ENCODE measurements around the gene PRR5. TPM values are rescaled to one million over a fixed set of nuclear protein-coding genes. Genes with fewer than 3 reads are reported as not detected.

PRR5 gene
- total and polyA plus RNA-seq, 7 experiments from 2014 or later: 19.6 to 49.1 (median 30.7) TPM

GRCh38 chr22:44667276-44667675 lies 34.7 kb upstream of the PRR5 start:
- peak overlapping the region; percentile 80 to 97 (median 89) for H3K27ac Mint-ChIP-seq
- POLR2A ChIA-PET: no interaction called here
- ATAC-seq: no peak

GRCh38 chr22:44667829-44668189 lies 34.2 kb upstream of the PRR5 start:
- Histone ChIP-seq H3K4me3 (ENCODE audit: low read length) (peak overlapping the region; percentile 73), H3K9me3 (ENCODE audit: control insufficient read depth in 2 of 3, low read length in 3 of 3) (peaks cover 0 to 4% (median 0%) of the 10 kb centered on the region in 3 experiments), H3K27ac (ENCODE audit: low read depth, low read length) (peak overlapping the region; percentile 89), H3K27me3 (ENCODE audit: control insufficient read depth in 2 of 2, insufficient read depth in 2 of 2, low read length in 2 of 2) (no peaks in the 10 kb centered on the region), H3K36me3 (ENCODE audit: control insufficient read depth in 2 of 3, insufficient read depth in 3 of 3, low read length in 3 of 3) (no peaks in the 10 kb centered on the region), H3K4me1 (ENCODE audit: control insufficient read depth in 2 of 2, insufficient read depth in 2 of 2, low read length in 2 of 2) (peaks cover 49 to 59% of the 10 kb centered on the region in 2 donors)
- H3K27me3 Mint-ChIP-seq: peaks cover 0 to 19% (median 0%) of the 10 kb centered on the region in 5 donors
- DNase-seq (peak in 7 of 9 donors; percentile 69 to 80 (median 77)), ATAC-seq (peak; percentile 78)
- H3K4me3 Mint-ChIP-seq: peak overlapping the region; percentile 71 to 93 (median 85)
- peaks cover 37 to 74% (median 62%) of the 10 kb centered on the region in 7 donors for H3K4me1 Mint-ChIP-seq
- H3K27ac Mint-ChIP-seq: peak overlapping the region; percentile 80 to 97 (median 89)
- H3K9me3 Mint-ChIP-seq: no peaks in the 10 kb centered on the region
- ChIA-PET POLR2A (no interaction called here), CTCF (no interaction called here)
- peaks cover 0 to 4% (median 0%) of the 10 kb centered on the region in 5 donors for H3K36me3 Mint-ChIP-seq
- intact Hi-C loops (cut with micrococcal nuclease): loop anchor here (1.0 to 10.0 kb wide), 8 partner anchors 17 to 853 kb away; partner anchors contain the start of genes EFCAB6 (in 1 of the 2), PARVG (in 1 of the 2), PRR5 (in 1 of the 2) and RTL6 (in 1 of the 2)

More at GRCh38 chr22:44667276-44667675, 34.7 kb upstream of the PRR5 start:
- peak overlapping the region; percentile 89 for H3K27ac ChIP-seq (ENCODE audit: low read depth, low read length)
- Mint-ChIP-seq H3K4me1 (peaks cover 37 to 74% (median 62%) of the 10 kb centered on the region in 7 donors), H3K27me3 (peaks cover 0 to 19% (median 0%) of the 10 kb centered on the region in 5 donors), H3K4me3 (peak overlapping the region; percentile 71 to 93 (median 85)), H3K36me3 (peaks cover 0 to 4% (median 0%) of the 10 kb centered on the region in 5 donors), H3K9me3 (no peaks in the 10 kb centered on the region)
- peaks cover 0 to 4% (median 0%) of the 10 kb centered on the region in 3 experiments for H3K9me3 ChIP-seq (ENCODE audit: control insufficient read depth in 2 of 3, low read length in 3 of 3)
- H3K36me3 ChIP-seq (ENCODE audit: control insufficient read depth in 2 of 3, insufficient read depth in 3 of 3, low read length in 3 of 3): no peaks in the 10 kb centered on the region
- H3K4me3 ChIP-seq (ENCODE audit: low read length): peak overlapping the region; percentile 73
- CTCF ChIA-PET: no interaction called here
- no peaks in the 10 kb centered on the region for H3K27me3 ChIP-seq (ENCODE audit: control insufficient read depth in 2 of 2, insufficient read depth in 2 of 2, low read length in 2 of 2)
- intact Hi-C loops (cut with micrococcal nuclease): loop anchor here (10.0 kb wide), 3 partner anchors 172 to 852 kb away; partner anchors contain the start of genes EFCAB6 (in 1 of the 2), PARVG (in 1 of the 2) and RTL6 (in 1 of the 2)
- no peak for DNase-seq
- H3K4me1 ChIP-seq (ENCODE audit: control insufficient read depth in 2 of 2, insufficient read depth in 2 of 2, low read length in 2 of 2): peaks cover 49 to 58% of the 10 kb centered on the region in 2 donors

- peak overlapping the region; percentile 80 to 97 (median 89) for H3K27ac Mint-ChIP-seq
- peak overlapping the region; percentile 89 for H3K27ac ChIP-seq (ENCODE audit: low read depth, low read length)
- H3K9me3 ChIP-seq (ENCODE audit: control insufficient read depth in 2 of 3, low read length in 3 of 3): peaks cover 0 to 2% (median 0%) of the 10 kb centered on the region in 3 experiments
- no peaks in the 10 kb centered on the region for H3K27me3 ChIP-seq (ENCODE audit: control insufficient read depth in 2 of 2, insufficient read depth in 2 of 2, low read length in 2 of 2)
- ChIA-PET POLR2A (interaction anchor here (0.5 to 1.7 kb wide), 4 partner anchors 12 to 487 kb away, joined by 3 to 7 read pairs (median 3); partner anchors contain the start of gene PARVG), CTCF (no interaction called here)
- no peaks in the 10 kb centered on the region for H3K9me3 Mint-ChIP-seq
- peak overlapping the region; percentile 73 for H3K4me3 ChIP-seq (ENCODE audit: low read length)
- ATAC-seq (peak; percentile 69), DNase-seq (peak; percentile 39 to 71 (median 58))
- peaks cover 49 to 59% of the 10 kb centered on the region in 2 donors for H3K4me1 ChIP-seq (ENCODE audit: control insufficient read depth in 2 of 2, insufficient read depth in 2 of 2, low read length in 2 of 2)
- H3K27me3 Mint-ChIP-seq: peaks cover 0 to 19% (median 0%) of the 10 kb centered on the region in 5 donors
- H3K4me3 Mint-ChIP-seq: peak overlapping the region; percentile 71 to 93 (median 85)
- intact Hi-C loops (cut with micrococcal nuclease): loop anchor here (1.0 to 10.0 kb wide), 8 partner anchors 17 to 854 kb away; partner anchors contain the start of genes EFCAB6 (in 1 of the 2), PARVG (in 1 of the 2), PRR5 (in 1 of the 2) and RTL6 (in 1 of the 2)
- H3K36me3 ChIP-seq (ENCODE audit: control insufficient read depth in 2 of 3, insufficient read depth in 3 of 3, low read length in 3 of 3): no peaks in the 10 kb centered on the region
- H3K36me3 Mint-ChIP-seq: peaks cover 0 to 4% (median 0%) of the 10 kb centered on the region in 5 donors
- H3K4me1 Mint-ChIP-seq: peaks cover 36 to 73% (median 60%) of the 10 kb centered on the region in 7 donors
Measured at GRCh38 chr22:44668190-44668885, 33.7 kb upstream of the PRR5 start.

GRCh38 chr22:44668886-44669521 lies 33.0 kb upstream of the PRR5 start:
- H3K4me1 ChIP-seq (ENCODE audit: control insufficient read depth in 2 of 2, insufficient read depth in 2 of 2, low read length in 2 of 2): peaks cover 43 to 52% of the 10 kb centered on the region in 2 donors
- DNase-seq (no peak), ATAC-seq (no peak)
- POLR2A ChIA-PET: interaction anchor here (0.5 to 1.7 kb wide), 4 partner anchors 11 to 488 kb away, joined by 3 to 7 read pairs (median 3); partner anchors contain the start of gene PARVG
- peaks cover 0 to 19% (median 0%) of the 10 kb centered on the region in 5 donors for H3K27me3 Mint-ChIP-seq
- CTCF ChIA-PET: interaction anchor here (2.0 kb wide), 1 partner anchor 17 kb away, joined by 6 read pairs; no protein-coding TSS in a partner anchor
- peak overlapping the region in 5 of 9 donors; percentile 21 to 83 (median 55) for H3K27ac Mint-ChIP-seq
- peak overlapping the region; percentile 54 for H3K4me3 ChIP-seq (ENCODE audit: low read length)
- H3K9me3 ChIP-seq (ENCODE audit: control insufficient read depth in 2 of 3, low read length in 3 of 3): no peaks in the 10 kb centered on the region
- H3K27ac ChIP-seq (ENCODE audit: low read depth, low read length): peak overlapping the region; percentile 50
- H3K4me3 Mint-ChIP-seq: peak overlapping the region; percentile 47 to 86 (median 78)
- H3K27me3 ChIP-seq (ENCODE audit: control insufficient read depth in 2 of 2, insufficient read depth in 2 of 2, low read length in 2 of 2): no peaks in the 10 kb centered on the region
- H3K36me3 Mint-ChIP-seq: peaks cover 0 to 4% (median 0%) of the 10 kb centered on the region in 5 donors
- H3K4me1 Mint-ChIP-seq: peaks cover 29 to 66% (median 54%) of the 10 kb centered on the region in 7 donors
- intact Hi-C loops (cut with micrococcal nuclease): loop anchor here (1.0 to 10.0 kb wide), 8 partner anchors 16 to 854 kb away; partner anchors contain the start of genes EFCAB6 (in 1 of the 2), PARVG (in 1 of the 2), PRR5 (in 1 of the 2) and RTL6 (in 1 of the 2)
- no peaks in the 10 kb centered on the region for H3K9me3 Mint-ChIP-seq
- H3K36me3 ChIP-seq (ENCODE audit: control insufficient read depth in 2 of 3, insufficient read depth in 3 of 3, low read length in 3 of 3): no peaks in the 10 kb centered on the region

- peak overlapping the region; percentile 42 to 86 (median 78) for H3K4me3 Mint-ChIP-seq
- ATAC-seq (no peak), DNase-seq (no peak)
- Histone ChIP-seq H3K4me3 (ENCODE audit: low read length) (peak overlapping the region; percentile 54), H3K27ac (ENCODE audit: low read depth, low read length) (peak overlapping the region; percentile 50), H3K9me3 (ENCODE audit: control insufficient read depth in 2 of 3, low read length in 3 of 3) (no peaks in the 10 kb centered on the region), H3K4me1 (ENCODE audit: control insufficient read depth in 2 of 2, insufficient read depth in 2 of 2, low read length in 2 of 2) (peaks cover 37 to 46% of the 10 kb centered on the region in 2 donors), H3K27me3 (ENCODE audit: control insufficient read depth in 2 of 2, insufficient read depth in 2 of 2, low read length in 2 of 2) (no peaks in the 10 kb centered on the region), H3K36me3 (ENCODE audit: control insufficient read depth in 2 of 3, insufficient read depth in 3 of 3, low read length in 3 of 3) (no peaks in the 10 kb centered on the region)
- intact Hi-C loops (cut with micrococcal nuclease): loop anchor here (2.0 to 10.0 kb wide), 5 partner anchors 43 to 855 kb away; partner anchors contain the start of genes EFCAB6 (in 1 of the 2), PARVG (in 1 of the 2) and RTL6 (in 1 of the 2)
- no peaks in the 10 kb centered on the region for H3K9me3 Mint-ChIP-seq
- H3K27ac Mint-ChIP-seq: peak overlapping the region in 6 of 9 donors; percentile 21 to 83 (median 44)
- ChIA-PET CTCF (interaction anchor here (1.2 to 2.0 kb wide), 2 partner anchors 14 to 16 kb away, joined by 5 to 6 read pairs; no protein-coding TSS in a partner anchor), POLR2A (interaction anchor here (1.0 to 1.7 kb wide), 3 partner anchors 11 to 488 kb away, joined by 3 to 7 read pairs (median 3); partner anchors contain the start of gene PARVG)
- peaks cover 0 to 19% (median 0%) of the 10 kb centered on the region in 5 donors for H3K27me3 Mint-ChIP-seq
- peaks cover 0 to 2% (median 0%) of the 10 kb centered on the region in 5 donors for H3K36me3 Mint-ChIP-seq
- peaks cover 28 to 61% (median 49%) of the 10 kb centered on the region in 7 donors for H3K4me1 Mint-ChIP-seq
Measured at GRCh38 chr22:44669561-44669976, 32.4 kb upstream of the PRR5 start.

Data from naive thymus-derived CD4-positive, alpha-beta T cell (primary cell).